ENCODE results near the gene PKD1.

Gene PKD1

GRCh38 chr16:2058872-2059271, 76.8 kb downstream of the PKD1 start:
- no peak for DNase-seq
- intact Hi-C loops (cut with DNase I), result no loop called here

- no peak for DNase-seq
- intact Hi-C loops (cut with DNase I), result no loop called here
Measured at GRCh38 chr16:2058420-2058819, 77.3 kb downstream of the PKD1 start.

GRCh38 chr16:2057438-2057837, 78.3 kb downstream of the PKD1 start:
- intact Hi-C loops (cut with DNase I), result no loop called here
- no peak for DNase-seq

GRCh38 chr16:2056681-2057407, 78.9 kb downstream of the PKD1 start:
- peak in 3 of 10 donors; percentile 14 to 62 (median 42) for DNase-seq

GRCh38 chr16:2056077-2056476, 79.6 kb downstream of the PKD1 start:
- intact Hi-C loops (cut with DNase I), result loop anchor here (1.0 kb wide), 1 partner anchor 33 kb away; no protein-coding TSS in a partner anchor
- peak in 2 of 10 donors; percentile 25 to 54 for DNase-seq

More at GRCh38 chr16:2056681-2057407, 78.9 kb downstream of the PKD1 start:
- intact Hi-C loops (cut with DNase I), result loop anchor here (1.0 kb wide), 1 partner anchor 34 kb away; no protein-coding TSS in a partner anchor

GRCh38 chr16:2054543-2055245, 81.0 kb downstream of the PKD1 start:
- DNase-seq, result no peak
- intact Hi-C loops (cut with DNase I), result no loop called here

GRCh38 chr16:2053897-2054296, 81.8 kb downstream of the PKD1 start:
- DNase-seq, result no peak
- intact Hi-C loops (cut with DNase I), result no loop called here

GRCh38 chr16:2053211-2053610, 82.5 kb downstream of the PKD1 start:
- no peak for DNase-seq
- intact Hi-C loops (cut with DNase I), result no loop called here

GRCh38 chr16:2048116-2048543, 87.6 kb downstream of the PKD1 start:
- DNase-seq, result peak in 1 of 10 donors; percentile 89
- intact Hi-C loops (cut with DNase I), result no loop called here

- DNase-seq, result peak; percentile 98 to 100 (median 99)
- intact Hi-C loops (cut with DNase I), result no loop called here
Measured at GRCh38 chr16:2047330-2048115, 88.2 kb downstream of the PKD1 start, which contains the start of the genes NTHL1 and TSC2. NTHL1 (minus strand) TSS chr16:2047834; CDS start chr16:2047823, 11 bp downstream. TSC2 (plus strand) TSS chr16:2047985; CDS start chr16:2048616, 631 bp downstream.

- no peak for DNase-seq
- intact Hi-C loops (cut with DNase I), result no loop called here
Measured at GRCh38 chr16:2046893-2047329, 88.8 kb downstream of the PKD1 start.

- intact Hi-C loops (cut with DNase I), result no loop called here
- no peak for DNase-seq
Measured at GRCh38 chr16:2045965-2046892, 89.5 kb downstream of the PKD1 start.

GRCh38 chr16:2044541-2044940, 91.2 kb downstream of the PKD1 start:
- intact Hi-C loops (cut with DNase I), result no loop called here
- no peak for DNase-seq

GRCh38 chr16:2043667-2044451, 91.8 kb downstream of the PKD1 start:
- intact Hi-C loops (cut with DNase I), result no loop called here
- DNase-seq, result peak in 8 of 10 donors; percentile 46 to 95 (median 76)

- intact Hi-C loops (cut with DNase I), result no loop called here
- DNase-seq, result no peak
Measured at GRCh38 chr16:2042986-2043666, 92.6 kb downstream of the PKD1 start.

GRCh38 chr16:2042171-2042985, 93.3 kb downstream of the PKD1 start:
- no peak for DNase-seq
- intact Hi-C loops (cut with DNase I), result no loop called here

- intact Hi-C loops (cut with DNase I), result no loop called here
- DNase-seq, result peak in 2 of 10 donors; percentile 68 to 84
Measured at GRCh38 chr16:2040787-2041522, 94.7 kb downstream of the PKD1 start.
